Sigmoid colon (tissue), 4 donors: ENCODE results near the gene CRYZ.

ENCODE experiments used
- EP300 ChIP-seq, 4 donors: sonication (generic); formaldehyde crosslinking; IDR thresholded peaks; one replicate each; pipeline ENCODE4 v1.6.1; 2017; ENCODE audit warnings: antibody characterized with exemption in 4 of 4
- POLR2A ChIP-seq, 2 donors: fragments of 450-650 bp; IDR thresholded peaks; one replicate each; pipeline ENCODE4 v1.6.1; 2016; ENCODE audit warnings: antibody characterized with exemption in 2 of 2, mild to moderate bottlenecking in 2 of 2, moderate library complexity in 2 of 2
- POLR2AphosphoS5 ChIP-seq, 4 donors: sonication (generic); formaldehyde crosslinking; IDR thresholded peaks; one replicate each; pipeline ENCODE4 v1.6.1; 2017; ENCODE audit warnings: antibody characterized with exemption in 4 of 4
- TF ChIP-seq, protein P1 (sequence below), 4 experiments: fragments of 450-650 bp in 3 of 4; fragments of 200-600 bp in 1 of 4; IDR thresholded peaks; one replicate each; pipeline ENCODE4 v1.5.1; 2016 to 2019; ENCODE audit warnings: antibody characterized with exemption in 4 of 4, mild to moderate bottlenecking in 3 of 4, moderate library complexity in 2 of 4

DNA sequence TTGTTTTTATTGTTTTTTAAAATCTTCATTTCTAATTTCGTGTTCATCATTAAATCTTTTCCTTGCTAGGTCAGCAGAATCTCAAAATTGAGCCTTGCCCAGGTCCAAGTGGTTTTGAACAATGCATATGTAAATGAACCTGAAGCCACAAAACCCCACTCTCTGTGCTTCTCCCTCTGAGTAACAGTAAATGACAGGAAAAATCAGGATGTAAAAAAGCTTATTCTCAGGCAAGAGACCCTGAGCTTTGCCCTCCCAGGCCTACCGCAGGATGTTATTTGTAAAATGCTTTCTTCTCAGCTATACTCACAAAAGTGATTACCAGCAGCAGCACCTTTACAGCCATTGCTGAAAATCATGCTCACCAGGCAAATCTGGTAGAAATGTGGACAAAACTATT, 47.7 kb upstream of the CRYZ start:
- TF ChIP-seq, protein P1, sequence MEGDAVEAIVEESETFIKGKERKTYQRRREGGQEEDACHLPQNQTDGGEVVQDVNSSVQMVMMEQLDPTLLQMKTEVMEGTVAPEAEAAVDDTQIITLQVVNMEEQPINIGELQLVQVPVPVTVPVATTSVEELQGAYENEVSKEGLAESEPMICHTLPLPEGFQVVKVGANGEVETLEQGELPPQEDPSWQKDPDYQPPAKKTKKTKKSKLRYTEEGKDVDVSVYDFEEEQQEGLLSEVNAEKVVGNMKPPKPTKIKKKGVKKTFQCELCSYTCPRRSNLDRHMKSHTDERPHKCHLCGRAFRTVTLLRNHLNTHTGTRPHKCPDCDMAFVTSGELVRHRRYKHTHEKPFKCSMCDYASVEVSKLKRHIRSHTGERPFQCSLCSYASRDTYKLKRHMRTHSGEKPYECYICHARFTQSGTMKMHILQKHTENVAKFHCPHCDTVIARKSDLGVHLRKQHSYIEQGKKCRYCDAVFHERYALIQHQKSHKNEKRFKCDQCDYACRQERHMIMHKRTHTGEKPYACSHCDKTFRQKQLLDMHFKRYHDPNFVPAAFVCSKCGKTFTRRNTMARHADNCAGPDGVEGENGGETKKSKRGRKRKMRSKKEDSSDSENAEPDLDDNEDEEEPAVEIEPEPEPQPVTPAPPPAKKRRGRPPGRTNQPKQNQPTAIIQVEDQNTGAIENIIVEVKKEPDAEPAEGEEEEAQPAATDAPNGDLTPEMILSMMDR (IDR thresholded peaks at IDR 0.05): no peak
- TF ChIP-seq POLR2AphosphoS5 (IDR thresholded peaks at IDR 0.05): no peak
- no peak for TF ChIP-seq POLR2A (IDR thresholded peaks at IDR 0.05)
- no peak for TF ChIP-seq EP300 (IDR thresholded peaks at IDR 0.05)
